ENCODE data around the gene WIPF1. TPM values are rescaled to one million over a fixed set of nuclear protein-coding genes. Genes with fewer than 3 reads are reported as not detected.

WIPF1 gene
- total RNA-seq, 1 experiment from 2014 or later, result 0.59 TPM

DNA sequence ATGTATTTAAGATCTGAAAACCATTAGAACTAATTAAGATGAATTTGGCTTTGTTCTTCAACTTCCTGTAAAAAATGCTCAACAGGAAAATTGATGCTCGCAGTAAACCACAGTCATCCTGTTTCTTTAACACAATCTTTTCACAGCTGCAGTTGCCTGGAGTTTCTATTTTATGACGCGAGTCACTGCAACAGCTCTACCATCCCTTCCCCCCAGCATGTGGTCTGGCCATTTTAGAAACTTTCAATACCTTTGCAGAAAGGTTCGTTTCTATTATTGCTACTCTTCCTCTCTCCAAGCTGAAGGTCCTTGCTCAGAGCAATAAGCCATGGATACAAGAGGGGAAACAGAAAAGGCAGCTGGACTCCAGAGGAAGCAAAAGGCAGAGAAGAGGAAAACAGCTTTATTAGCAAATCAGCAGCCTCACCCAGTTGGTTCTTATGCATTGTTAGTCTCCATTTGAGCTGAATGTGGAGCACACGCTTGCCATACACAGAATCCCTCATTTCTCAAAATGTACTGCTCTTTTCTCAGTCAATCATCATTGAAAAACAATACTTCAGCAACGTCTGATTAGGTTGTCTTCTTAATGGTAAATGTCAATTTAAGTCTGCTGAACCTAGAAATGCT lies 3.9 kb downstream of the WIPF1 start:
- Histone ChIP-seq H3K9ac (ENCODE audit: low read length) (no peak overlapping the region), H3K4me1 (ENCODE audit: control insufficient read depth in 1 of 2, insufficient read depth in 2 of 2, low read length in 2 of 2) (no peaks in the 10 kb centered on the region), H3K9me2 (ENCODE audit: insufficient read depth) (no peaks in the 10 kb centered on the region), H3K27me3 (ENCODE audit: insufficient read depth, low read length) (no peaks in the 10 kb centered on the region), H3K4me3 (replicated peaks in 1 of 2; ENCODE audit: low read depth in 1 of 2, low read length in 2 of 2) (no peak overlapping the region), H4K20me1 (ENCODE audit: insufficient read depth) (no peaks in the 10 kb centered on the region), H3K4me2 (ENCODE audit: low read length) (no peak overlapping the region), H3K9me3 (ENCODE audit: control insufficient read depth in 1 of 2, insufficient read depth in 1 of 2, low read depth in 1 of 2, low read length in 2 of 2) (no peaks in the 10 kb centered on the region), H3K27ac (ENCODE audit: low read depth, low read length) (no peak overlapping the region), H3K36me3 (ENCODE audit: control insufficient read depth in 1 of 2, insufficient read depth in 2 of 2, low read length in 2 of 2) (no peaks in the 10 kb centered on the region), H2AFZ (ENCODE audit: low read depth, low read length, poor library complexity, severe bottlenecking) (no peak overlapping the region), H3K79me2 (ENCODE audit: insufficient read depth, low read length) (no peaks in the 10 kb centered on the region)
- ChIA-PET CTCF (interaction anchor here (2.9 kb wide), 1 partner anchor 10 kb away, joined by 13 read pairs; no protein-coding TSS in a partner anchor), POLR2A (no interaction called here), RAD21 (ENCODE audit: low non-redundant PET in 1 of 2, low total read pairs in 2 of 2, uncharacterized antibody in 2 of 2, unreplicated experiment in 2 of 2) (no interaction called here)
- DNase-seq (ENCODE audit: low read depth, low spot score), result no peak
- no TSS peak for BruUV-seq (replicated peaks)
- ATAC-seq, result no peak
- TF ChIP-seq POLR2A (IDR thresholded peaks at IDR 0.05; ENCODE audit: borderline replicate concordance, extremely low read depth, insufficient read depth, insufficient read length) (no peak), ZFX (IDR thresholded peaks at IDR 0.05) (no peak), SRF (IDR thresholded peaks at IDR 0.05; ENCODE audit: low read depth) (no peak), CBX3 (IDR thresholded peaks at IDR 0.05; ENCODE audit: low read depth) (no peak), EZH2phosphoT487 (IDR thresholded peaks at IDR 0.05; ENCODE audit: borderline replicate concordance) (no peak), ELF1 (IDR thresholded peaks at IDR 0.05; ENCODE audit: borderline replicate concordance, low read depth) (no peak)
- TF ChIP-seq, protein P1, sequence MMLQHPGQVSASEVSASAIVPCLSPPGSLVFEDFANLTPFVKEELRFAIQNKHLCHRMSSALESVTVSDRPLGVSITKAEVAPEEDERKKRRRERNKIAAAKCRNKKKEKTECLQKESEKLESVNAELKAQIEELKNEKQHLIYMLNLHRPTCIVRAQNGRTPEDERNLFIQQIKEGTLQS (IDR thresholded peaks at IDR 0.05), result no peak
- TF ChIP-seq, protein P2, sequence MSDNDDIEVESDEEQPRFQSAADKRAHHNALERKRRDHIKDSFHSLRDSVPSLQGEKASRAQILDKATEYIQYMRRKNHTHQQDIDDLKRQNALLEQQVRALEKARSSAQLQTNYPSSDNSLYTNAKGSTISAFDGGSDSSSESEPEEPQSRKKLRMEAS (IDR thresholded peaks at IDR 0.05), result no peak
- TF ChIP-seq, protein P3, sequence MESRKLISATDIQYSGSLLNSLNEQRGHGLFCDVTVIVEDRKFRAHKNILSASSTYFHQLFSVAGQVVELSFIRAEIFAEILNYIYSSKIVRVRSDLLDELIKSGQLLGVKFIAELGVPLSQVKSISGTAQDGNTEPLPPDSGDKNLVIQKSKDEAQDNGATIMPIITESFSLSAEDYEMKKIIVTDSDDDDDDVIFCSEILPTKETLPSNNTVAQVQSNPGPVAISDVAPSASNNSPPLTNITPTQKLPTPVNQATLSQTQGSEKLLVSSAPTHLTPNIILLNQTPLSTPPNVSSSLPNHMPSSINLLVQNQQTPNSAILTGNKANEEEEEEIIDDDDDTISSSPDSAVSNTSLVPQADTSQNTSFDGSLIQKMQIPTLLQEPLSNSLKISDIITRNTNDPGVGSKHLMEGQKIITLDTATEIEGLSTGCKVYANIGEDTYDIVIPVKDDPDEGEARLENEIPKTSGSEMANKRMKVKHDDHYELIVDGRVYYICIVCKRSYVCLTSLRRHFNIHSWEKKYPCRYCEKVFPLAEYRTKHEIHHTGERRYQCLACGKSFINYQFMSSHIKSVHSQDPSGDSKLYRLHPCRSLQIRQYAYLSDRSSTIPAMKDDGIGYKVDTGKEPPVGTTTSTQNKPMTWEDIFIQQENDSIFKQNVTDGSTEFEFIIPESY (IDR thresholded peaks at IDR 0.05; ENCODE audit: extremely low read depth, insufficient replicate concordance, low read length), result no peak
- intact Hi-C loops (cut with micrococcal nuclease), result no loop called here

All from HCT116 (cell line).